ENCODE results near the gene VPS37D.
"Not testable (repeated sequence)": the region's sequence is repeated elsewhere in the genome, so short reads cannot be mapped to it uniquely, and the experiment has no call there.

Gene VPS37D

GRCh38 chr7:73663033-73663432, 4.6 kb upstream of the VPS37D start:
- peaks cover 6% of the 10 kb centered on the region for H3K4me1 Mint-ChIP-seq

DNA sequence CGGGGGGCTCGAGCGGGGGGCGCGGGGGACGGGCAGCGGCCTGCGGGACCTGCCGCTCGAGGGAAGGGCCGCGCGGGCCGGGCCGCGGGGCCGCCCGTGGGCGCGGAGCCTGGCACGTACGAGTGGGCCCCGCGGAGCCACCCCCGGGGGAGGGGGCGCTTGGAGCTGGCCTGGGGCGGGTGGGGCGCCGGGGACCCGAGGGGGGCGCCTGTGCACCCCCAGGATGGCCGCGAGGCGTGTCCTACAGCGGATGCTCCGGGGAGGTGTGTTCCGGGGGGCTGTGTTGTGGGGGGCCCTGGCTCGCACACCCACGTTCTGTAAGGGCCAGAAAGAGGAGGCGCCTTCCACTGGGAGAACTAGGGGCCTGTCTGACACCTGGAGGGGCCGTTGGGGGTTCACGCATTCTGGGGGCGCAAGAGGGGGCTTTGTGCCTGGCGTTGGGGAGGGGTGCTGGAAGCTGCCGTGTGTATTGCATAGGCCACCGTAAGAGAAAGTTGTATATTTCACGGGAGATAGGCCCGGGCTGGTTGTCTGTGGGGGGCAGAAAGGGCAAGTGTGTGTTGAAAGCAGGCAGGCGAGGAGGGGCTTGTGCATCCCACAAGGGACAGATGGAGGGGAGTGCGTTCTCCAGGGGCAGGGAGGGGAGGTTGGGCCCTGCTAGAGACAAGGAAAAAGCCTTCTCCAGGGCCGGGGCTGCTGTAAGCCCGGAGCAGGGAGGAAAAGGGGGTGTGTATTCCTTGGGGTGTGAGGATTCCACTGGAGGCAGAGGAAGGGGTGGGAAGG, 663 bp downstream of the VPS37D start:
- DNase-seq: peak in 1 of 2 donors; percentile 15
- Mint-ChIP-seq H3K4me3 (peak overlapping the region; percentile 76 to 78), H3K9me3 (peaks cover 0 to 2% of the 10 kb centered on the region in 2 donors), H3K4me1 (peaks cover 13% of the 10 kb centered on the region), H3K27ac (peak overlapping the region in 1 of 2 donors; percentile 40), H3K27me3 (peaks cover 69% of the 10 kb centered on the region)
- peak; percentile 33 for ATAC-seq

More at GRCh38 chr7:73663033-73663432, 4.6 kb upstream of the VPS37D start:
- Mint-ChIP-seq H3K9me3 (peaks cover 0 to 6% of the 10 kb centered on the region in 2 donors), H3K27me3 (peaks cover 58% of the 10 kb centered on the region), H3K27ac (no peak overlapping the region), H3K4me3 (no peak overlapping the region)
- ATAC-seq (no peak), DNase-seq (no peak)

DNA sequence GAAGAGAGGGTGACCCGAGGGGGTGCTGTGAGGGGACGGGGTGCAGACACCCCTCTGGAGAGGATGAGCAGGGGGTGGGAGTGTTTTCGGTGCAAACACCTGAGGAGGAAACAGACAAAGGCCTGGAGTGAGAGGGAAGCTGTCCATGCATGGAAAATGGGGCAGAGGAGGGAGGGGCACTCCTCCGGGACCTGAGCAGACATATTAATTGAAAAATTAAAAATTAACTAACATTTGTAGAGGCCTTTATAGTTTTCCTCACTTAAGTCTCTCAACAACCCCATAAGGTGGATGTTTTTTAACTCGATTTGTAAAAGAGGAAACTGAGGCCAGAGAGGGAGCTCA, 1.2 kb downstream of the VPS37D start:
- DNase-seq (no peak), ATAC-seq (no peak)
- peak overlapping the region; percentile 50 to 76 for H3K4me3 Mint-ChIP-seq
- H3K9me3 Mint-ChIP-seq: no peaks in the 10 kb centered on the region
- peaks cover 64% of the 10 kb centered on the region for H3K27me3 Mint-ChIP-seq
- peaks cover 13% of the 10 kb centered on the region for H3K4me1 Mint-ChIP-seq
- no peak overlapping the region for H3K27ac Mint-ChIP-seq

GRCh38 chr7:73669288-73669701, 1.7 kb downstream of the VPS37D start:
- H3K27me3 Mint-ChIP-seq: peaks cover 59% of the 10 kb centered on the region
- no peaks in the 10 kb centered on the region for H3K9me3 Mint-ChIP-seq
- H3K4me3 Mint-ChIP-seq: no peak overlapping the region
- peaks cover 13% of the 10 kb centered on the region for H3K4me1 Mint-ChIP-seq
- ATAC-seq (no peak), DNase-seq (no peak)
- H3K27ac Mint-ChIP-seq: peak overlapping the region in 1 of 2 donors; percentile 72

DNA sequence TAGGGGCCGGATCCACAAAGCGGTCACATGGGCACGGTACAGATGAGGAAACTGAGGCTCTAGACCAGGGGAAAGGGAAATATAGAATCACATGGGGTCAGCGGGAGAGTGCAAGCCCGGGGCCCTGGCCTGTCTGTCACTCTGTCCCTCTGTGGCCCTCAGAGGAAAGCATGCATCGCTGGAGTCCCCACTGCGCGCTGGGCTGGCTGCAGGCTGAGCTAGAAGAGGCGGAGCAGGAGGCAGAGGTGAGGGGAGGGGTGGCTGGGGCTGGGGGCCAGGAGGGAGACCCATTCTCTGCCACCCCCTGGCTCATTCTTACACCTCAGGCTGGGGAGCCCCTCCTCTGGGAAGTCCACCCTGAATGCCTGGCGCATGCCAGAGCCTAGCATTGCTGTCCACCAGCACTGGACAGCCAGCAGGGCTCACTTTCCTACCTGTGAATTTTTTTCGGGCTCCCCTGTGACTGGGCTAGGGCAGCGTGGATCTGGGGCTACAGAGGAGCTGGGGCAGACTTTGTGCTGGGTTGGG, 2.3 kb downstream of the VPS37D start:
- no peaks in the 10 kb centered on the region for H3K9me3 Mint-ChIP-seq
- H3K27me3 Mint-ChIP-seq: peaks cover 53% of the 10 kb centered on the region
- no peak overlapping the region for H3K4me3 Mint-ChIP-seq
- H3K4me1 Mint-ChIP-seq: peaks cover 13% of the 10 kb centered on the region
- DNase-seq (no peak), ATAC-seq (no peak)
- H3K27ac Mint-ChIP-seq: no peak overlapping the region

DNA sequence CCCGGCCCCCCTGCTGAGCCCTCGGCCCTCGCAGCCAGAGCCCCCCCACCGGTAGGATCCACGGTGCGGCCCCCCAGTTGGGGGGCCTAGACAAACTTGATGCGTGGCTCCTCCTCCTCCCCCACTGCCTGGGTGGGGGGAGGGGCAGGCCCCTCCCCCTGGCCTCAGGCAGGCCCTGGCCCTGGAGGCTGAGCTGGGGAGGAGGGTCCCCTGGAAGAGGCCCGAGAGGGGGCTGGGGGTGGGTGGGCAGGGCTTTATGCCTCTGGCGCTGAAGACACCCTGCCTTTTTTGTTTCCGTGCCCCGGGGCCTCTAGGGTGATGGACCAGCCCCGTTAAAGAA, 3.7 kb downstream of the VPS37D start:
- ATAC-seq (no peak), DNase-seq (no peak)
- Mint-ChIP-seq H3K4me3 (no peak overlapping the region), H3K27me3 (peaks cover 41% of the 10 kb centered on the region), H3K27ac (no peak overlapping the region), H3K9me3 (no peaks in the 10 kb centered on the region), H3K4me1 (peaks cover 13% of the 10 kb centered on the region)

DNA sequence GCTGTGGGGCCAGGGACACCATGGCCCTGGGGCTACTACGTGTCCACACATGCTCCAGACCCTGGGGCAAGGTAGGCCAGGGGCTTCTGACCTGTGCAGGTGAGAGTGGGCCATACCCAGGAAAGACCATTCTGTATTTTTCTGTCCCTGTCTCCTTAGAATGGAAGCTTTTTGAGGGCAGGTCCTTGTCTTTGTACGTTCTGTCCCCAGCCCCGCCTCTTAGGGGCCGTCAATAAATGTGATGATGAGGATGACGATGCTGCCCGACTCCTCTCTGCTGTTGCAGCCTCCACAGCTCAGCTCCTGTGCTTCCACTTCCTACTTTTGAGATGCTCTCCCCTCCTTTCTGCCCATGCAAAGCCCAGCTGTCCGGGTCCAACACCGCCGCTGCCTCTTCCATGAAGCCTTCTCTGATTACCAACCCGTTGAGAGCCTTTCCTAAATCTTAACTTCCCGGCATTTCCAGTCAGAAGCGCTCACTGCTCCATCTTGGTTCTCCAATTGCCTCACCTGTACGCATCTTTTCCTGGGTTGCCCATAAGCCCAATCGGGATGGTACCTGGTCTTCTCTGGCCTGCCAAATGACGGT, 4.3 kb downstream of the VPS37D start:
- H3K9me3 Mint-ChIP-seq: no peaks in the 10 kb centered on the region
- H3K4me3 Mint-ChIP-seq: no peak overlapping the region
- ATAC-seq (no peak), DNase-seq (no peak)
- H3K27ac Mint-ChIP-seq: no peak overlapping the region
- H3K4me1 Mint-ChIP-seq: peaks cover 13% of the 10 kb centered on the region
- peaks cover 37% of the 10 kb centered on the region for H3K27me3 Mint-ChIP-seq

GRCh38 chr7:73674468-73675124, 7.0 kb downstream of the VPS37D start:
- Mint-ChIP-seq H3K4me1 (peaks cover 8% of the 10 kb centered on the region), H3K27me3 (peaks cover 21% of the 10 kb centered on the region), H3K27ac (no peak overlapping the region), H3K9me3 (no peaks in the 10 kb centered on the region), H3K4me3 (no peak overlapping the region)
- ATAC-seq (no peak), DNase-seq (no peak)

DNA sequence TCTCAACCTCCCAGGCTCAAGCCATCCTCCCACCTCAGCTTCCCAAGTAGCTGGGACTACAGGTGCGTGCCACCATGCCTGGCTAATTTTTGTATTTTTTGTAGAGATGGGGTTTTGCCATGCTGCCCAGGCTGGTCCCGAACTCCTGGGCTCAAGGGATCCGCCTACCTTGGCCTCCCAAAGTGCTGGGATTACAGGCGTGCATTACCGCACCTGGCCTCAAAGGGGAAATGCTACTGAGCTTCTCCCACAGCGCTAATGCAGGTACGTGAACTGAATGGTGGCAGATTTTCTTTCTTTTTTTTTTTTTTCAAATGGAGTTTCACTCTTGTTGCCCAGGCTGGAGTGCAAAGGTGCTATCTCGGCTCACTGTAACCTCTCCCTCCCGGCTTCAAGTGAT, 8.4 kb downstream of the VPS37D start:
- DNase-seq, H3K27ac Mint-ChIP-seq, ATAC-seq, H3K4me3 Mint-ChIP-seq, H3K9me3 Mint-ChIP-seq: not testable (repeated sequence)
- Mint-ChIP-seq H3K4me1 (peaks cover 18% of the 10 kb centered on the region), H3K27me3 (peaks cover 11% of the 10 kb centered on the region)

GRCh38 chr7:73678862-73679261, 11.2 kb downstream of the VPS37D start:
- no peak overlapping the region for H3K27ac Mint-ChIP-seq
- no peaks in the 10 kb centered on the region for H3K27me3 Mint-ChIP-seq

GRCh38 chr7:73679709-73680108, 12.1 kb downstream of the VPS37D start:
- Mint-ChIP-seq H3K27ac (no peak overlapping the region), H3K4me1 (peaks cover 40% of the 10 kb centered on the region), H3K27me3 (no peaks in the 10 kb centered on the region), H3K4me3 (no peak overlapping the region), H3K9me3 (no peaks in the 10 kb centered on the region)
- ATAC-seq: no peak
- DNase-seq: no peak

More at GRCh38 chr7:73678862-73679261, 11.2 kb downstream of the VPS37D start:
- no peak overlapping the region for H3K4me3 Mint-ChIP-seq
- ATAC-seq (no peak), DNase-seq (no peak)
- H3K4me1 Mint-ChIP-seq: peaks cover 37% of the 10 kb centered on the region
- H3K9me3 Mint-ChIP-seq: no peaks in the 10 kb centered on the region

- no peak for ATAC-seq
- peak overlapping the region in 1 of 2 donors; percentile 18 for H3K4me3 Mint-ChIP-seq
- no peaks in the 10 kb centered on the region for H3K27me3 Mint-ChIP-seq
- H3K9me3 Mint-ChIP-seq: no peaks in the 10 kb centered on the region
- no peak for DNase-seq
- peak overlapping the region in 1 of 2 donors; percentile 37 for H3K27ac Mint-ChIP-seq
- H3K4me1 Mint-ChIP-seq: peaks cover 40% of the 10 kb centered on the region
Observed at GRCh38 chr7:73680501-73680900, 12.9 kb downstream of the VPS37D start.

GRCh38 chr7:73681031-73681430, 13.4 kb downstream of the VPS37D start:
- Mint-ChIP-seq H3K4me3 (peak overlapping the region; percentile 99 to 100), H3K9me3 (no peaks in the 10 kb centered on the region), H3K4me1 (peaks cover 40% of the 10 kb centered on the region), H3K27me3 (no peaks in the 10 kb centered on the region), H3K27ac (peak overlapping the region; percentile 14 to 68)
- DNase-seq (no peak), ATAC-seq (no peak)

DNA sequence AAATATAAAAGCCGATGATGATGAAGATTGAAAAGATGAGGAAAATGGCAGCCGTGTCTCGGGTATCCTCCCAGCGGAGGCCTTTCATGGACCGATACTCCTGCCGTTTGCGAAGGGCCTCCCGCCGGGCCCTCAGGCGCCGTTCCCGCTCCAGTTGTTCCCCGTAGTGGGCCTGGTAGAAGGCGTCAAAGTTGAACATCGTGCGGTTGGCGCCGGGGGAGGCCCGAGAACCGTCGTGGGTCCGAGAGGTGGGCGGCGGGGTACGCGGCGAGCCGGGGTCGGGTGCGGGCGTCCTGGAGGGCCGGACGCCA, 15.1 kb downstream of the VPS37D start:
- H3K9me3 Mint-ChIP-seq: no peaks in the 10 kb centered on the region
- no peak for DNase-seq

GRCh38 chr7:73683056-73683787, 15.6 kb downstream of the VPS37D start, which contains the start of the genes BUD23 and DNAJC30:
TSS of gene BUD23 (plus strand) at chr7:73683597. CDS start at chr7:73683626, 29 bp downstream.
TSS of gene DNAJC30 (minus strand) at chr7:73683453. CDS start at chr7:73683423, 30 bp downstream.
- peaks cover 47% of the 10 kb centered on the region for H3K4me1 Mint-ChIP-seq
- H3K4me3 Mint-ChIP-seq: peak within 1 kb of the TSS; percentile 99 to 100
- H3K9me3 Mint-ChIP-seq: no peaks in the 10 kb centered on the region
- ATAC-seq: peak; percentile 97
- no peaks in the 10 kb centered on the region for H3K27me3 Mint-ChIP-seq
- peak; percentile 84 to 91 for DNase-seq
- H3K27ac Mint-ChIP-seq: peak within 1 kb of the TSS; percentile 99

More for the DNA sequence above, 15.1 kb downstream of the VPS37D start:
- no peak for ATAC-seq
- Mint-ChIP-seq H3K4me3 (peak overlapping the region; percentile 99 to 100), H3K27me3 (no peaks in the 10 kb centered on the region), H3K4me1 (peaks cover 46% of the 10 kb centered on the region), H3K27ac (peak overlapping the region; percentile 91 to 99)
